Left ventricle myocardium inferior (tissue), 1 donor: ENCODE data around the gene EPC1. TPM values are rescaled to one million over a fixed set of nuclear protein-coding genes. Genes with fewer than 3 reads are reported as not detected.

Experiments
- DNase-seq: peaks from one replicate; pipeline ENCODE4 v3.0.0-alpha.2; 2020
- H3K27ac ChIP-seq: fragments of 200-600 bp; replicated peaks from 2 replicates; pipeline ENCODE4 v1.8.0; 2021
- H3K27me3 ChIP-seq: fragments of 200-600 bp; 2 replicates; pipeline ENCODE4 v1.8.0; 2021; ENCODE audit warnings: low read depth
- H3K36me3 ChIP-seq: fragments of 200-600 bp; 2 replicates; pipeline ENCODE4 v1.8.0; 2021
- H3K4me1 ChIP-seq: fragments of 200-600 bp; 2 replicates; pipeline ENCODE4 v1.8.0; 2021
- H3K4me3 ChIP-seq: fragments of 200-600 bp; 2 replicates; pipeline ENCODE4 v1.8.0; 2021; ENCODE audit warnings: mild to moderate bottlenecking, moderate library complexity
- H3K9me3 ChIP-seq: fragments of 200-600 bp; replicated peaks from 2 replicates; pipeline ENCODE4 v1.8.0; 2021
- CTCF ChIP-seq: fragments of 200-600 bp; IDR thresholded peaks from 2 replicates; pipeline ENCODE4 v1.8.0; 2021; ENCODE audit warnings: antibody characterized with exemption, mild to moderate bottlenecking, borderline replicate concordance
- intact Hi-C: fragments of 100-400 bp; cut with micrococcal nuclease; formaldehyde crosslinking; loops from one replicate; pipeline ENCODE4 v1.11.0; 2022
- total RNA-seq: library from RNA; stranded (reverse); fragmentation: NEBNext Ultra II Directional; extraction: Animal tissue kit (Norgen Biotek cat#: 25700); gene quantifications from one replicate; pipeline ENCODE4 v1.2.1, GENCODE V29; 2021
- donor health status: DM: no; HTN: yes; CAD: no; lungs with severe emphysema.

EPC1 gene
- total RNA-seq, 1 donor from 2014 or later = 17.0 TPM

- no peaks in the 10 kb centered on the region for H3K36me3 ChIP-seq
- TF ChIP-seq CTCF = no peak
- no peaks in the 10 kb centered on the region for H3K9me3 ChIP-seq
- no peaks in the 10 kb centered on the region for H3K4me1 ChIP-seq
- no peaks in the 10 kb centered on the region for H3K27me3 ChIP-seq
- H3K27ac ChIP-seq = no peak overlapping the region
- H3K4me3 ChIP-seq = no peak overlapping the region
- DNase-seq = no peak
- intact Hi-C loops = no loop called here
Observed at GRCh38 chr10:32244011-32244410, 102.9 kb downstream of the EPC1 start.

GRCh38 chr10:32241946-32242345 lies 105.0 kb downstream of the EPC1 start:
- Histone ChIP-seq H3K4me3 (no peak overlapping the region), H3K36me3 (no peaks in the 10 kb centered on the region), H3K27ac (no peak overlapping the region), H3K27me3 (no peaks in the 10 kb centered on the region), H3K4me1 (no peaks in the 10 kb centered on the region), H3K9me3 (no peaks in the 10 kb centered on the region)
- intact Hi-C loops = no loop called here
- no peak for TF ChIP-seq CTCF
- DNase-seq = no peak

- H3K36me3 ChIP-seq = no peaks in the 10 kb centered on the region
- TF ChIP-seq CTCF = no peak
- H3K9me3 ChIP-seq = no peaks in the 10 kb centered on the region
- no peaks in the 10 kb centered on the region for H3K27me3 ChIP-seq
- DNase-seq = no peak
- no peak overlapping the region for H3K27ac ChIP-seq
- H3K4me3 ChIP-seq = no peak overlapping the region
- intact Hi-C loops = no loop called here
- H3K4me1 ChIP-seq = no peaks in the 10 kb centered on the region
Observed at GRCh38 chr10:32240471-32240870, 106.5 kb downstream of the EPC1 start.

- Histone ChIP-seq H3K27me3 (no peaks in the 10 kb centered on the region), H3K36me3 (no peaks in the 10 kb centered on the region), H3K4me3 (no peak overlapping the region), H3K27ac (no peak overlapping the region), H3K9me3 (no peaks in the 10 kb centered on the region), H3K4me1 (no peaks in the 10 kb centered on the region)
- no peak for DNase-seq
- intact Hi-C loops = no loop called here
- no peak for TF ChIP-seq CTCF
Observed at GRCh38 chr10:32239769-32240168, 107.2 kb downstream of the EPC1 start.

GRCh38 chr10:32237644-32238345 lies 109.2 kb downstream of the EPC1 start:
- H3K27me3 ChIP-seq = no peaks in the 10 kb centered on the region

More at GRCh38 chr10:32237644-32238345, 109.2 kb downstream of the EPC1 start:
- intact Hi-C loops = no loop called here
- no peak for TF ChIP-seq CTCF
- no peak overlapping the region for H3K27ac ChIP-seq
- no peak overlapping the region for H3K4me3 ChIP-seq
- no peaks in the 10 kb centered on the region for H3K36me3 ChIP-seq
- no peak for DNase-seq
- H3K4me1 ChIP-seq = no peaks in the 10 kb centered on the region
- H3K9me3 ChIP-seq = no peaks in the 10 kb centered on the region
